ENCODE measurements around the gene ARPC5. TPM values are rescaled to one million over a fixed set of nuclear protein-coding genes. Genes with fewer than 3 reads are reported as not detected.

Gene ARPC5
- total and polyA plus RNA-seq, 9 of the 15 experiments (the other 6 are each of a cell fraction or from before 2014, with no cell fraction given) = 71.8 to 150 (median 91.6) TPM

DNA sequence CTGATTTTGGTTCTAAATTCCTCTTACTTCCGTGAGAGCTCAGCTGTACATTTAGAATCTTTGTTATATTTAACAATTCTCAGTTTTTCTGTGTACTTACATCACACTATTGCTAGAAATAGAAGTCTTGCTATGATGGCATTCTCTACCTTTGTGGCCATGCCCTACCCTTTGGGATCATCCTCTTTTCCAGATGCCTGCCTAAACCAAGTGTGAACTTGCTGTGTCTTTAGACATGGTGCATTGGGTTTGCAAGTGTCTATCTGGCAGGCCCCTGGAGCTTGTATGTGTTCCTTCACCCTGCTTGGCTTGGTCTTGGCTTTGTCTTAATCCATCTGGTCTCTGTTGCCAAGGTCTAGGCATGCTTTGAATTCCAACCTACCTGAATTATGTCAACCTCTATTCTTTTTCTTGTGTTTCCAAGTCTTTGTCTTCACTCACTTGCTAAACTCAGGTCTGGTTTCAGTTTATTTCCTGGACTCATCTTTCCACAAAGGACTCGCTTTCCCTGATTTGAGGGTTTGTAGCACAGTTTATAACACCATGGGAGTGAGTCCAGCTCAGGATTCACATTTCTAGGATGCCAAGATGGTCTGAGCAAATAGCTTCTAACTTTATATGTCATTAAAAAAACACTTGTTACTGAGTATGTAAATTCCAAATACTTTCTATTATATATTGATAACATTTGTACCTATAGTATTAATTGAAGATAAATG is 38.2 kb upstream of the ARPC5 start:
- POLR2A ChIA-PET = no interaction called here
- no peak for FAIRE-seq
- H3K79me2 ChIP-seq (ENCODE audit: control insufficient read depth, insufficient read depth, low read length) = no peaks in the 10 kb centered on the region

More for the DNA sequence above, 38.2 kb upstream of the ARPC5 start:
- Histone ChIP-seq H3K9me3 (replicated peaks; ENCODE audit: control insufficient read depth, insufficient read depth, low read depth, low read length) (no peaks in the 10 kb centered on the region), H3K9me1 (ENCODE audit: control insufficient read depth, insufficient read depth, low read length) (no peaks in the 10 kb centered on the region), H3K4me3 (no peak overlapping the region), H3K27ac (ENCODE audit: extremely low read depth, low read depth, low read length) (no peak overlapping the region), H3K9ac (ENCODE audit: insufficient read depth in 1 of 2, low read depth in 2 of 2, low read length in 2 of 2) (no peak overlapping the region), H2AFZ (ENCODE audit: low read depth, low read length) (no peak overlapping the region), H3K4me2 (ENCODE audit: insufficient read depth, low read length) (no peak overlapping the region), H3K36me3 (ENCODE audit: control insufficient read depth, insufficient read depth, low read length) (no peaks in the 10 kb centered on the region), H3K27me3 (ENCODE audit: control insufficient read depth in 2 of 2, insufficient read depth in 2 of 2, low read length in 2 of 2) (0 out of 5 replicates have a peak, but pooled peaks cover 0 to 3% of the 10 kb centered on the region in 2 experiments), H3K4me1 (replicated peaks in 1 of 2; ENCODE audit: control insufficient read depth in 2 of 2, insufficient read depth in 2 of 2, low read length in 2 of 2) (no peaks in the 10 kb centered on the region), H4K20me1 (replicated peaks; ENCODE audit: control insufficient read depth, insufficient read depth, low read length) (no peaks in the 10 kb centered on the region)
- 0% methylated on average over 2 of the region's 2 CpGs for WGBS (ENCODE audit: insufficient coverage, low coverage, missing lambda C conversion rate)
- CTCF ChIA-PET (ENCODE audit: low intra/inter-chr PET ratio) = no interaction called here
- DNase-seq (ENCODE audit: extremely low read depth in 1 of 4, low spot score in 3 of 4) (no peak), ATAC-seq (no peak)
- TF ChIP-seq ZNF24 (IDR thresholded peaks at IDR 0.05) (no peak), IRF2 (CRISPR knock-in tag; IDR thresholded peaks at IDR 0.05) (no peak), ZNF717 (CRISPR knock-in tag; IDR thresholded peaks at IDR 0.05) (no peak), EGR1 (conservative IDR thresholded peaks at IDR 0.05) (no peak), MED1 (CRISPR knock-in tag; IDR thresholded peaks at IDR 0.05; ENCODE audit: borderline replicate concordance) (no peak)
- TF ChIP-seq, protein P1, sequence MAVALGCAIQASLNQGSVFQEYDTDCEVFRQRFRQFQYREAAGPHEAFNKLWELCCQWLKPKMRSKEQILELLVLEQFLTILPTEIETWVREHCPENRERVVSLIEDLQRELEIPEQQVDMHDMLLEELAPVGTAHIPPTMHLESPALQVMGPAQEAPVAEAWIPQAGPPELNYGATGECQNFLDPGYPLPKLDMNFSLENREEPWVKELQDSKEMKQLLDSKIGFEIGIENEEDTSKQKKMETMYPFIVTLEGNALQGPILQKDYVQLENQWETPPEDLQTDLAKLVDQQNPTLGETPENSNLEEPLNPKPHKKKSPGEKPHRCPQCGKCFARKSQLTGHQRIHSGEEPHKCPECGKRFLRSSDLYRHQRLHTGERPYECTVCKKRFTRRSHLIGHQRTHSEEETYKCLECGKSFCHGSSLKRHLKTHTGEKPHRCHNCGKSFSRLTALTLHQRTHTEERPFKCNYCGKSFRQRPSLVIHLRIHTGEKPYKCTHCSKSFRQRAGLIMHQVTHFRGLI (CRISPR knock-in tag; IDR thresholded peaks at IDR 0.05) = no peak
- intact Hi-C loops (cut with micrococcal nuclease) = no loop called here
- no TSS peak for BruUV-seq (replicated peaks)
- in situ Hi-C loops (cut with MboI) = no loop called here

Data from K562 (cell line).